Measurements from ENCODE around the gene PDZD2.

The PDZD2 gene

GRCh38 chr5:31657315-31657979 is 18.5 kb downstream of the PDZD2 start:
- H3K14ac ChIP-seq (ENCODE audit: low read length), result no peak overlapping the region
- no peak for DNase-seq
- H4K8ac ChIP-seq (ENCODE audit: low read depth, low read length), result no peak overlapping the region
- no peak overlapping the region for H2AFZ ChIP-seq (ENCODE audit: insufficient read depth, low read length, poor library complexity)
- no peaks in the 10 kb centered on the region for H3K36me3 ChIP-seq (ENCODE audit: control insufficient read depth in 1 of 2, insufficient read depth in 2 of 2, low read length in 2 of 2)
- 100% methylated on average over 1 of the region's 11 CpGs for WGBS (ENCODE audit: extremely low coverage, insufficient coverage, insufficient read length)
- H2BK120ac ChIP-seq (ENCODE audit: insufficient read depth, low read length, poor library complexity), result no peak overlapping the region
- H3K27me3 ChIP-seq (ENCODE audit: insufficient read depth, low read length), result no peaks in the 10 kb centered on the region
- no peak overlapping the region for H3K4me2 ChIP-seq (ENCODE audit: low read length)
- H3K9ac ChIP-seq (ENCODE audit: low read length), result no peak overlapping the region
- no peak overlapping the region for H3K4ac ChIP-seq (ENCODE audit: low read depth, low read length)
- no peak overlapping the region for H4K12ac ChIP-seq (ENCODE audit: low read depth, low read length)
- no peaks in the 10 kb centered on the region for H3K79me2 ChIP-seq (ENCODE audit: control insufficient read depth, insufficient read depth, low read length, poor library complexity)
- no peak overlapping the region for H2BK12ac ChIP-seq (ENCODE audit: low read length)
- no peak overlapping the region for H3K23ac ChIP-seq (ENCODE audit: low read length)
- no peak overlapping the region for H2AK5ac ChIP-seq (ENCODE audit: low read length)
- H3K4me1 ChIP-seq (ENCODE audit: control insufficient read depth in 1 of 2, insufficient read depth in 2 of 2, low read length in 2 of 2), result peaks cover 3% of the 10 kb centered on the region in 2 experiments
- no peak overlapping the region for H3K4me3 ChIP-seq (ENCODE audit: low read depth, low read length)
- H3K27ac ChIP-seq (ENCODE audit: low read depth, low read length), result no peak overlapping the region
- no peak overlapping the region for H2BK5ac ChIP-seq (ENCODE audit: low read depth, low read length, poor library complexity)
- H3K9me3 ChIP-seq (ENCODE audit: insufficient read depth, low read depth, low read length), result no peaks in the 10 kb centered on the region
- no peak overlapping the region for H3K18ac ChIP-seq (ENCODE audit: low read length)
- H3K79me1 ChIP-seq (ENCODE audit: low read length), result no peaks in the 10 kb centered on the region
- no peak overlapping the region for H4K91ac ChIP-seq (ENCODE audit: low read depth, low read length)

DNA sequence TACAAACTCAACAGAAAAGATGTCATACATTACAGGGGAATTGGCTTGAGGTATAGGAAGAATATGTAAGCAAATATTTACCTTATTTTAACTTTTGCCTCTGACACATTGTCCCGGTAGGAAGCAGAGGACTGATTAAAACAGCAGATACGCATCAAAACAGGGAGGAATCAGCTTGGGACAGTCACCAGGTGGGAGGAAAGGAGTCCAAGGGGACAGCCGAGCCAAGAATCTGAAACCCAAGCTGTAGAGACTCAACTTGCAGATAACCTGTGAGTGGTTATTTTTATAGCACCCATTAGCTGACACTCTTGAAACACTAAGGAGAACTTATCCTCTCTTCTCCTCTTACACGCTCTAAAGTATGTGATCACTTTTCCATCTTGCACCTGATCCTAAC is 22.3 kb downstream of the PDZD2 start:
- H3K27ac ChIP-seq (ENCODE audit: low read depth, low read length), result no peak overlapping the region
- no peaks in the 10 kb centered on the region for H3K36me3 ChIP-seq (ENCODE audit: control insufficient read depth in 1 of 2, insufficient read depth in 2 of 2, low read length in 2 of 2)
- no peak overlapping the region for H3K18ac ChIP-seq (ENCODE audit: low read length)
- H3K23ac ChIP-seq (ENCODE audit: low read length), result no peak overlapping the region
- H3K14ac ChIP-seq (ENCODE audit: low read length), result no peak overlapping the region
- no peak overlapping the region for H2BK12ac ChIP-seq (ENCODE audit: low read length)
- WGBS (ENCODE audit: extremely low coverage, insufficient coverage, insufficient read length), result no CpG with 5 or more reads among the region's 4 CpGs
- no peaks in the 10 kb centered on the region for H3K9me3 ChIP-seq (ENCODE audit: insufficient read depth, low read depth, low read length)
- no peaks in the 10 kb centered on the region for H3K27me3 ChIP-seq (ENCODE audit: insufficient read depth, low read length)
- H4K91ac ChIP-seq (ENCODE audit: low read depth, low read length), result no peak overlapping the region
- H3K79me2 ChIP-seq (ENCODE audit: control insufficient read depth, insufficient read depth, low read length, poor library complexity), result no peaks in the 10 kb centered on the region
- no peak overlapping the region for H2BK120ac ChIP-seq (ENCODE audit: insufficient read depth, low read length, poor library complexity)
- H4K12ac ChIP-seq (ENCODE audit: low read depth, low read length), result no peak overlapping the region
- H3K79me1 ChIP-seq (ENCODE audit: low read length), result no peaks in the 10 kb centered on the region
- no peak overlapping the region for H3K9ac ChIP-seq (ENCODE audit: low read length)
- no peak overlapping the region for H2AK5ac ChIP-seq (ENCODE audit: low read length)
- no peaks in the 10 kb centered on the region for H3K4me1 ChIP-seq (ENCODE audit: control insufficient read depth in 1 of 2, insufficient read depth in 2 of 2, low read length in 2 of 2)
- no peak overlapping the region for H3K4me3 ChIP-seq (ENCODE audit: low read depth, low read length)
- DNase-seq, result no peak
- H4K8ac ChIP-seq (ENCODE audit: low read depth, low read length), result no peak overlapping the region
- H2BK5ac ChIP-seq (ENCODE audit: low read depth, low read length, poor library complexity), result no peak overlapping the region
- no peak overlapping the region for H3K4me2 ChIP-seq (ENCODE audit: low read length)
- no peak overlapping the region for H3K4ac ChIP-seq (ENCODE audit: low read depth, low read length)
- no peak overlapping the region for H2AFZ ChIP-seq (ENCODE audit: insufficient read depth, low read length, poor library complexity)

- H3K79me2 ChIP-seq (ENCODE audit: control insufficient read depth, insufficient read depth, low read length, poor library complexity), result no peaks in the 10 kb centered on the region
- no peaks in the 10 kb centered on the region for H3K36me3 ChIP-seq (ENCODE audit: control insufficient read depth in 1 of 2, insufficient read depth in 2 of 2, low read length in 2 of 2)
- no peak overlapping the region for H4K12ac ChIP-seq (ENCODE audit: low read depth, low read length)
- H3K4ac ChIP-seq (ENCODE audit: low read depth, low read length), result no peak overlapping the region
- no peaks in the 10 kb centered on the region for H3K9me3 ChIP-seq (ENCODE audit: insufficient read depth, low read depth, low read length)
- no peak overlapping the region for H2BK120ac ChIP-seq (ENCODE audit: insufficient read depth, low read length, poor library complexity)
- H3K27ac ChIP-seq (ENCODE audit: low read depth, low read length), result no peak overlapping the region
- no peak overlapping the region for H3K4me3 ChIP-seq (ENCODE audit: low read depth, low read length)
- H3K4me1 ChIP-seq (ENCODE audit: control insufficient read depth in 1 of 2, insufficient read depth in 2 of 2, low read length in 2 of 2), result no peaks in the 10 kb centered on the region
- H3K79me1 ChIP-seq (ENCODE audit: low read length), result no peaks in the 10 kb centered on the region
- H3K4me2 ChIP-seq (ENCODE audit: low read length), result no peak overlapping the region
- no peak overlapping the region for H4K91ac ChIP-seq (ENCODE audit: low read depth, low read length)
- no peak overlapping the region for H2AFZ ChIP-seq (ENCODE audit: insufficient read depth, low read length, poor library complexity)
- H2BK5ac ChIP-seq (ENCODE audit: low read depth, low read length, poor library complexity), result no peak overlapping the region
- no peak overlapping the region for H3K14ac ChIP-seq (ENCODE audit: low read length)
- no peak overlapping the region for H4K8ac ChIP-seq (ENCODE audit: low read depth, low read length)
- no peak for DNase-seq
- H2AK5ac ChIP-seq (ENCODE audit: low read length), result no peak overlapping the region
- WGBS (ENCODE audit: extremely low coverage, insufficient coverage, insufficient read length), result no CpG with 5 or more reads among the region's 7 CpGs
- no peak overlapping the region for H3K9ac ChIP-seq (ENCODE audit: low read length)
- no peak overlapping the region for H3K18ac ChIP-seq (ENCODE audit: low read length)
- H3K23ac ChIP-seq (ENCODE audit: low read length), result no peak overlapping the region
- H2BK12ac ChIP-seq (ENCODE audit: low read length), result no peak overlapping the region
- H3K27me3 ChIP-seq (ENCODE audit: insufficient read depth, low read length), result no peaks in the 10 kb centered on the region
Observed at GRCh38 chr5:31663519-31663918, 24.6 kb downstream of the PDZD2 start.

DNA sequence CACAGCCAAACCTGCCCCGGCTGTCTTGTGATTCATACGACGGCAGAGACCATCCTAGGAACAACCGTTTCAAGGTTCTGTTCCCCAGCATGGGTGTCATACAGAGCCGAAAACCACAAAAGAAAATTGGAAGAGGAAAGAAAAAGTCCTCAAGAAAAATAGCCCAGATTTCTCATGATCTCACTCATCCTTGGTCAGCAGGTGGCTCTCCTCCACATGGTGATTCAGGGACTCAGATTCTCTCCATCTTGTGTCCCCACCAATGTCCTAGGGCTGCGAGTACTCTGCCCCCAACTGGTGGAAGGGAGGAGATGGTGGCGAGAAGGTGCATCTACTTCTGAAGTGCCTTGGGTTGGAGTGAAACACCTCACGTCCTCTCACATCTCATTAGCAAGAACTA is 25.6 kb downstream of the PDZD2 start:
- Histone ChIP-seq H4K8ac (ENCODE audit: low read depth, low read length) (no peak overlapping the region), H2BK5ac (ENCODE audit: low read depth, low read length, poor library complexity) (no peak overlapping the region), H3K18ac (ENCODE audit: low read length) (no peak overlapping the region), H2BK120ac (ENCODE audit: insufficient read depth, low read length, poor library complexity) (no peak overlapping the region), H4K12ac (ENCODE audit: low read depth, low read length) (no peak overlapping the region), H3K4me3 (ENCODE audit: low read depth, low read length) (no peak overlapping the region), H3K27me3 (ENCODE audit: insufficient read depth, low read length) (no peaks in the 10 kb centered on the region), H3K79me2 (ENCODE audit: control insufficient read depth, insufficient read depth, low read length, poor library complexity) (no peaks in the 10 kb centered on the region), H3K4me2 (ENCODE audit: low read length) (no peak overlapping the region), H3K14ac (ENCODE audit: low read length) (no peak overlapping the region), H3K23ac (ENCODE audit: low read length) (no peak overlapping the region), H2BK12ac (ENCODE audit: low read length) (no peak overlapping the region), H3K9me3 (ENCODE audit: insufficient read depth, low read depth, low read length) (no peaks in the 10 kb centered on the region), H3K9ac (ENCODE audit: low read length) (no peak overlapping the region), H2AK5ac (ENCODE audit: low read length) (no peak overlapping the region), H3K27ac (ENCODE audit: low read depth, low read length) (no peak overlapping the region), H3K79me1 (ENCODE audit: low read length) (no peaks in the 10 kb centered on the region), H3K4ac (ENCODE audit: low read depth, low read length) (no peak overlapping the region), H2AFZ (ENCODE audit: insufficient read depth, low read length, poor library complexity) (no peak overlapping the region), H3K36me3 (ENCODE audit: control insufficient read depth in 1 of 2, insufficient read depth in 2 of 2, low read length in 2 of 2) (no peaks in the 10 kb centered on the region), H4K91ac (ENCODE audit: low read depth, low read length) (no peak overlapping the region), H3K4me1 (ENCODE audit: control insufficient read depth in 1 of 2, insufficient read depth in 2 of 2, low read length in 2 of 2) (no peaks in the 10 kb centered on the region)
- WGBS (ENCODE audit: extremely low coverage, insufficient coverage, insufficient read length), result no CpG with 5 or more reads among the region's 8 CpGs
- peak in 1 of 2 donors; percentile 13 for DNase-seq
